Esophagus (tissue), 2 donors: Measurements from ENCODE around the gene LCN15. TPM values are rescaled to one million over a fixed set of nuclear protein-coding genes. Genes with fewer than 3 reads are reported as not detected.

Experiments
- H3K27ac ChIP-seq, 2 donors: one replicate each; pipeline ENCODE4 v1.5.1; 2013; ENCODE audit warnings: low read depth in 2 of 2, mild to moderate bottlenecking in 2 of 2, inconsistent platforms in 1 of 2, low read length in 1 of 2, moderate library complexity in 1 of 2
- H3K27me3 ChIP-seq, 2 donors: one replicate each; pipeline ENCODE4 v1.6.1; 2013; ENCODE audit warnings: low read length in 2 of 2, control low read depth in 1 of 2, mild to moderate bottlenecking in 1 of 2; ENCODE audit not compliant: insufficient read depth in 2 of 2, control insufficient read depth in 1 of 2
- H3K36me3 ChIP-seq, 2 donors: one replicate each; pipeline ENCODE4 v1.6.1; 2013; ENCODE audit warnings: low read length in 1 of 2; ENCODE audit not compliant: control insufficient read depth in 2 of 2, insufficient read depth in 2 of 2
- H3K4me1 ChIP-seq, 2 donors: one replicate each; pipeline ENCODE4 v1.6.1; 2013; ENCODE audit warnings: low read length in 1 of 2; ENCODE audit not compliant: control insufficient read depth in 2 of 2, insufficient read depth in 2 of 2
- H3K4me3 ChIP-seq, 2 donors: one replicate each; pipeline ENCODE4 v1.5.1; 2013; ENCODE audit warnings: low read length in 2 of 2, mild to moderate bottlenecking in 2 of 2, low read depth in 1 of 2, moderate library complexity in 1 of 2
- H3K9me3 ChIP-seq, 2 donors: one replicate each; pipeline ENCODE4 v1.6.1; 2013; ENCODE audit warnings: mild to moderate bottlenecking in 2 of 2, low read depth in 1 of 2, low read length in 1 of 2, moderate library complexity in 1 of 2; ENCODE audit not compliant: control insufficient read depth in 2 of 2, insufficient read depth in 1 of 2
- WGBS, 2 donors: extraction: QIAGEN DNeasy Blood & Tissue Kit; methylation state at CpG; one replicate each; pipeline ENCODE4 v1.1.7; 2013; 5-methylcytosine and 5-hydroxymethylcytosine counted together
- polyA plus RNA-seq, 2 donors: library from polyadenylated mRNA; stranded (reverse); fragments of 200-250 nt; gene quantifications; one replicate each; pipeline ENCODE4 v1.2.3, GENCODE V29; 2013
- donor health status: healthy with polysubstance abuse.
- donor health status: Bipolar disorder and iron deficiency.

Gene LCN15
- polyA plus RNA-seq, 2 donors: not detected

DNA sequence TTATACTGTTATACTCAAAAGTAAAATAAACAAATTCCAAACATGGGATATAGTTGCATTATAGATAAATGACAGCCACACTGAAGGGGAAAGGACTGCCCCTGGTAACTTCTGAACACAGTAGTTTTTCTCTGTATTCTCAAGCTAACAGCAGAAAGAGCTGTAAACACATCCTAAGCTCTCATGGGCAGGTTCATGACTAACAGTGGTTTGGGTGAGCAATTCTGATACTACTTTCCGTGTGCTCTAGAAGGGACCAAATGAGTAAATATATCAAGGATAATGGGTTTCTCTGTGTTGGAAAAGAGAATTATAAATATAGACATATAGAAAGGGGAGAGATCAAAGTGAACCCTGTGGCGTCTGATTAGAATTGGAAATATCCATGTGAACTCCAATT lies 13.8 kb downstream of the LCN15 start:
- H3K4me3 ChIP-seq: no peak overlapping the region
- peaks cover 0 to 9% of the 10 kb centered on the region in 2 donors for H3K9me3 ChIP-seq
- no peak overlapping the region for H3K27ac ChIP-seq
- no peaks in the 10 kb centered on the region for H3K36me3 ChIP-seq
- H3K4me1 ChIP-seq: peaks cover 0 to 1% of the 10 kb centered on the region in 2 donors
- H3K27me3 ChIP-seq: no peaks in the 10 kb centered on the region
- WGBS, 2 donors: 34 to 44% methylated on average over 2 of the region's 2 CpGs

GRCh38 chr9:136748666-136749611 lies 15.4 kb downstream of the LCN15 start:
- H3K4me3 ChIP-seq: no peak overlapping the region
- 73 to 79% methylated on average over 21 of the region's 21 CpGs for WGBS, 2 donors
- H3K27me3 ChIP-seq: no peaks in the 10 kb centered on the region
- H3K27ac ChIP-seq: no peak overlapping the region
- no peaks in the 10 kb centered on the region for H3K36me3 ChIP-seq
- peaks cover 0 to 6% of the 10 kb centered on the region in 2 donors for H3K9me3 ChIP-seq
- H3K4me1 ChIP-seq: peaks cover 0 to 1% of the 10 kb centered on the region in 2 donors

DNA sequence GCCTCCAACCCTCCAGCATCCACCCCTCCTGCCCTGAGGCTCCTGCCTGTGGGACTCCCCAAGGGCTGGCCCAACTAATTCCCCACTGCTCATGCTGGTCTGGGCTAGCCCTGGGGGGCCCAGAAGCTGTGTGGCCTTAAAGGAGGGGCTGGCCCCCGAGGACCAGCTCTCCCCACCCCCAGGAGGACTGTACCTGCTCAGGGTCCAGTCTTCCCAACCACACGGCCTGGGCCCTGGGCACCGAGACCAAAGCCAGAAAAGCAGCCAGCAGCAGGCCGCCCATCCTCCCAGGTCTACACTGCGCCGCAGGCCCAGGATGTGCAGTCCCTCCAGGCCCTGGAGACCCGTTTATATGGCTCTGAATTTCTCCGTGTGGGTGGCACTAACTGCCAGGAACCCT lies 16.1 kb downstream of the LCN15 start, which contains the start of gene LCN6:
LCN6 (minus strand) TSS at position 325 of the 400 bp plus-strand sequence; CDS start at position 283, 42 bp downstream.
- no peak within 1 kb of the TSS for H3K4me3 ChIP-seq
- H3K36me3 ChIP-seq: no peaks in the 10 kb centered on the region
- peaks cover 0 to 6% of the 10 kb centered on the region in 2 donors for H3K9me3 ChIP-seq
- H3K27me3 ChIP-seq: no peaks in the 10 kb centered on the region
- peak within 1 kb of the TSS in 1 of 2 donors; percentile 18 for H3K27ac ChIP-seq
- H3K4me1 ChIP-seq: peaks cover 2 to 4% of the 10 kb centered on the region in 2 donors
- WGBS, 2 donors: 73 to 76% methylated on average over 8 of the region's 8 CpGs

DNA sequence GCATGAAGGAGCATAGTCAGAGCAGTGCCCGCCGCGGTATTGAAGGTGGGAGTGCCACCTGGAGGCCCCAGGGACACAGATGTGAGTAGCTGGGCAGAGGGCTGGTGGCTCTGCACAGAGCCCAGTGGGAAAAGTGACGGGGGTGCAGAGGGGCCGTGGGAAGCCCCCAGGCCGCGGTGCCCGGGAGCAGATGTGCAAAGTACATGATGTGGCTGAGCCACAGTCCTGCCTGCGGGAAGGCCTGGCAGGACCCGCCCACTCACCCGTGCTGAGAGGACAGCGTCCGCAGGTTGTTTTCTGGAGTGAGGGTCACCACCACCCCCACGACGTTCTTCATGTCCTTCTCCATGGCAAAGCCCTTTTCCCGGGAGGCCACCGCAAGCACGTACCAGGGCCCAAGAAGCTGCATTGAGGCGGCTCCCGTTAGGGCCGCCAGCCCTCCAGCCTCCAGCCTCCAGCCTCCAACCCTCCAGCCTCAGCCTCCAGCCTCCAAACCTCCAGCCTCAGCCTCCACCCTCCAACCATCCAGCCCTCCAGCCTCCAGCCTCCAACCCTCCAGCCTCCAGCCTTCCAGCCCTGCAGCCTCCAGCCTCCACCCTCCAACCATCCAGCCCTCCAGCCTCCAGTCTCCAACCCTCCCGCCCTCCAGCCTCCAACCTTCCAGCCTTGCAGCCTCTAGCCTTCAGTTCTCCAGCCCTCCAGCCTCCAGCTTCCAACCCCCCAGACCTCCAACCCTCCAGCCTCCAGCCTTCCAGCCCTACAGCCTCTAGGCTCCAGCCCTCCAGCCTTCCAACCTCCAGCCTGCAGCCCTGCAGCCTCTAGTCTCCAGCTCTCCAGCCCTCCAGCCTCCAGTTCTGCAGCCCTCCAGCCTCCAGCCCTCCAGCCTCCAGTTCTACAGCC lies 16.9 kb downstream of the LCN15 start:
- Histone ChIP-seq H3K36me3 (no peaks in the 10 kb centered on the region), H3K4me1 (peaks cover 6 to 7% of the 10 kb centered on the region in 2 donors), H3K9me3 (peaks cover 0 to 6% of the 10 kb centered on the region in 2 donors), H3K4me3 (no peak overlapping the region), H3K27ac (no peak overlapping the region), H3K27me3 (no peaks in the 10 kb centered on the region)
- 85 to 88% methylated on average over 22 of the region's 22 CpGs for WGBS, 2 donors

GRCh38 chr9:136746621-136747020 lies 17.7 kb downstream of the LCN15 start:
- Histone ChIP-seq H3K9me3 (peaks cover 0 to 2% of the 10 kb centered on the region in 2 donors), H3K36me3 (no peaks in the 10 kb centered on the region), H3K27me3 (no peaks in the 10 kb centered on the region), H3K4me3 (no peak overlapping the region), H3K4me1 (peaks cover 8 to 9% of the 10 kb centered on the region in 2 donors), H3K27ac (no peak overlapping the region)
- WGBS, 2 donors: 87 to 89% methylated on average over 16 to 18 of the region's 18 CpGs

GRCh38 chr9:136746155-136746490 lies 18.2 kb downstream of the LCN15 start:
- WGBS, 2 donors: 65 to 69% methylated on average over 22 of the region's 22 CpGs
- no peaks in the 10 kb centered on the region for H3K27me3 ChIP-seq
- peaks cover 12 to 13% of the 10 kb centered on the region in 2 donors for H3K4me1 ChIP-seq
- no peak overlapping the region for H3K4me3 ChIP-seq
- H3K9me3 ChIP-seq: no peaks in the 10 kb centered on the region
- H3K36me3 ChIP-seq: no peaks in the 10 kb centered on the region
- H3K27ac ChIP-seq: no peak overlapping the region

GRCh38 chr9:136745389-136746154 lies 18.7 kb downstream of the LCN15 start:
- Histone ChIP-seq H3K4me1 (peaks cover 12 to 16% of the 10 kb centered on the region in 2 donors), H3K4me3 (no peak overlapping the region), H3K36me3 (no peaks in the 10 kb centered on the region), H3K27ac (no peak overlapping the region), H3K9me3 (no peaks in the 10 kb centered on the region), H3K27me3 (no peaks in the 10 kb centered on the region)
- WGBS, 2 donors: 80 to 82% methylated on average over 23 of the region's 23 CpGs

DNA sequence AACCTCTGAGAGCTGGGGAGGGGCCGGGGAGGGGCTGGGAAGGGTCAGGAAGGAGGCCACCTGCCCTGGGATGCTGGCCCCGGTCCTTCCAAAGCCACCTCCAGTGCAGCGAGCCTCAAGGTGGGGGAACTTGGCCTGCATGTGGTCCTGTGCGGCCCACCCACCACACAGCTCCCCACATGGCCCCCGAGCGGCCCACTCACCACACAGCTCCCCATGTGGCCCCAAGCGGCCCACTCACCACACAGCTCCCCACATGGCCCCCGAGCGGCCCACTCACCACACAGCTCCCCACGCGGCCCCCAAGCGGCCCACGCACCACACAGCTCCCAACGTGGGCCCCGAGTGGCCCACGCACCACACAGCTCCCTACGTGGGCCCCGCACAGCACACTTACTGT lies 19.5 kb downstream of the LCN15 start:
- peaks cover 12 to 16% of the 10 kb centered on the region in 2 donors for H3K4me1 ChIP-seq
- WGBS, 2 donors: 88 to 92% methylated on average over 11 to 18 of the region's 18 CpGs
- H3K36me3 ChIP-seq: no peaks in the 10 kb centered on the region
- H3K4me3 ChIP-seq: no peak overlapping the region
- no peak overlapping the region for H3K27ac ChIP-seq
- H3K9me3 ChIP-seq: no peaks in the 10 kb centered on the region
- no peaks in the 10 kb centered on the region for H3K27me3 ChIP-seq
